Muscle of back (tissue), 13 donors: ENCODE results near the gene BMP8A. TPM values are rescaled to one million over a fixed set of nuclear protein-coding genes. Genes with fewer than 3 reads are reported as not detected.
"Not testable (repeated sequence)": the region's sequence is repeated elsewhere in the genome, so short reads cannot be mapped to it uniquely, and the experiment has no call there.

Experiments
- DNase-seq, 3 donors: peaks; one replicate each; pipeline versions ENCODE4 v3.0.0 to v3.0.0-alpha.2; 2013
- long read RNA-seq, 9 donors: transcript quantifications; one replicate each; lab custom pipeline, GENCODE V29; 2026
- polyA plus RNA-seq, 10 donors: library from polyadenylated mRNA; unstranded; fragments of 120-200 nt; gene quantifications; one replicate each; pipeline ENCODE4 v1.2.1, GENCODE V29; 2013; ENCODE audit not compliant: insufficient read length in 10 of 10

Gene BMP8A, protein sequence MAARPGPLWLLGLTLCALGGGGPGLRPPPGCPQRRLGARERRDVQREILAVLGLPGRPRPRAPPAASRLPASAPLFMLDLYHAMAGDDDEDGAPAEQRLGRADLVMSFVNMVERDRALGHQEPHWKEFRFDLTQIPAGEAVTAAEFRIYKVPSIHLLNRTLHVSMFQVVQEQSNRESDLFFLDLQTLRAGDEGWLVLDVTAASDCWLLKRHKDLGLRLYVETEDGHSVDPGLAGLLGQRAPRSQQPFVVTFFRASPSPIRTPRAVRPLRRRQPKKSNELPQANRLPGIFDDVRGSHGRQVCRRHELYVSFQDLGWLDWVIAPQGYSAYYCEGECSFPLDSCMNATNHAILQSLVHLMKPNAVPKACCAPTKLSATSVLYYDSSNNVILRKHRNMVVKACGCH
- polyA plus RNA-seq, result 1 to 10 TPM in 2 of 10 donors, under 1 TPM in 8; 0.29 to 1.2 (median 0.48) TPM
- long read RNA-seq, donor 1, result 0 reads
- long read RNA-seq, donor 2, result 0 reads
- long read RNA-seq, donor 3, result 0 reads
- long read RNA-seq, donor 4, result 0 reads
- long read RNA-seq, donor 5, result 0 reads
- long read RNA-seq, donor 6, result 0 reads
- long read RNA-seq, donor 7, result 0 reads
- long read RNA-seq, donor 8, result 0 reads
- long read RNA-seq, donor 9, result 0 reads

DNA sequence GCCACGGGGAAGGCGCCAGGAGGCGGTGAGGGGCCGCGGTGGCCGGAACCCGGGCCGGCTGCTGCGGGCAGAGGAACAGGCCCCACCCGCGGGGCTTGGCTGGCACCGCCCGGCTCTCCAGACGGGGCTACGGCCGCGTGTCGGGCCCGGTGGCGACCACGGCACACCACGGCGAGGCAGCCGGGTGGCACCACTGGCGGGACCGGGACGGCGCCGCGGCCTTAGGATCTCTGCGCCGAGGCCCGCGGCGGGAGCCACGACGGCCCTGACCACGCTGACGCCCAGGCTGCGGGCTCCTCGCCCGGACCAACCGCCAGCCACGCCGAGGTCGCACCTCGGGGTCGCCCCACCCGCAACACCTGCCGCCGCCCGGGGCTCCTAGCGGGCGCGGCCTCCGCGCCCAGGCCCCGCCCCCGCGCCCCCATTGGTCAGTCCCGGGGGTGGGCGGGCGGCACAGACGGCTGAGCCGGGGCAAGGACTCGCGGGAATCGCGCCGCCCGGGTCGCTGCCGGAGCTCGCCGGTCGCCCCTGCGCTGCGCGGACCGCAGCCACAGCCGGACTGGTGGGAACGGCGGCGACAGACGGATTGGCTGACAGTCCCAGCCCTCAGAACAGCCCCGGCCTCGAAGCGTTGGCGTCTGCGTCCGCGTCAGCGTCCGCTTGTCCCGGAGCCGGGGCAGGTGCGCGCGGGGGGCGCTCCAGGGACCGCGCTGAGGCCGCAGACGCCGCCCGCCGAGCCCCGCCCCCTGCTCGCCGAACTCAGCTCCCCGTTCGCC lies at the start of gene BMP8A:
BMP8A (plus strand) TSS at position 491 of the 776 bp plus-strand sequence. CDS start 356 bp downstream, outside the sequence.
- DNase-seq, result peak in 2 of 3 donors; percentile 36 to 70

DNA sequence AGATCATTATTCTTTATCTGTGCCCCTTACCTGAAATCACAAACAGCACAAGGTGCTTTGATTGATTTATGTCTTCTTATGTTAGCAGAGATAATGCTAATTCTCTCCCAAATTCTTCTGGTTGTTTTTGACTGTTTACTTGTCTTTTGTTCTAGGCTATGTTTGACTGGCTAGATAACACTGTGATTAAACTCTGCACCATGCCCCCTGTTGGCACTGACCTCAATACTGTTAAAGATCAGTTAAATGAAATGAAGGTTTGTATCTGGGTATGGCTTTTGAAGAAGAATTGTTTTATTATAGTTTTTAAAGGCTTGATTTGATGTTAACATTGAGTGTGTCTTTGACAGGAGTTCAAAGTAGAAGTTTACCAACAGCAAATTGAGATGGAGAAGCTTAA lies 49.6 kb upstream of the BMP8A start:
- DNase-seq, result no peak

DNA sequence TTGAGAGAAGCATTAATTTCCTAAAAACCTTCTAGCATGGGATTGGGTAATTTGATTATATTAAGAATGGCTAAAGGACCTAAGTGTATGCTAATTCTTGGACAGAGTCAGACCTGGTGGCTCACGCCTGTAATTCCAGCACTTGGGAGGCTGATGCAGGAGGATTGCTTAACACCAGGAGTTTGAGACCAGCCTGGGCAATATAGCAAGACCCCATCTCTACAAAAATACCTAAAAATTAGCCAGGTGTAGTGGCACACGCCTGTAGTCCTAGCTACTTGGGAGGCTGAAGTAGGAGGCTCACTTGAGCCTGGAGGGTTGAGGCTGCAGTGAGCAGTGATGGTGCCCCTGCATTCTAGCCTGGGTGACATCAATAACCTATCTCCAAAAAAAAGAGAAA lies 45.9 kb upstream of the BMP8A start:
- DNase-seq, result no peak

DNA sequence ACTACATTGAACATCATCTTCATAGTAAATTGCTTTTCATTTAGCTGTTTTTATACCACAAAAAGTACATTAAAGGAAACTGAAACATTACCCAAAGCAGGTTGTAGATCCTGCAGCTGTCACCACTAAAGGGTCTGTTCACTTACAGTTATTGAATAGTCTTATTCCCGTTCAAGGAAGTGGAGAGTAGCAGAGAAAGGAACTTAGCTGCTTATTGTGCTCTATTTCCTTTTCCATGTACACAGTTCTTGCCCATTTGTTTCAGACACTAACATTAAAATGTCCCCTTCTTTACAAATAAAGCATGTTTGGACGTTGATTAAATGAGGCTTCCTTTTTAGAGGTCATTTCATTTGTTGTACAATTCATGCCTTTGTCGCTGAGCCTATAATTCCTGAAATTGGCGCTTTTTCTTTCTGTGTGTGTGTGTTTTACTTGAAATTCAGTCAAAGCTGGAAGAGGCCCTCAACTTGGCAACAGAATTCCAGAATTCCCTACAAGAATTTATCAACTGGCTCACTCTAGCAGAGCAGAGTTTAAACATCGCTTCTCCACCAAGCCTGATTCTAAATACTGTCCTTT lies 44.4 kb upstream of the BMP8A start:
- DNase-seq, result no peak

DNA sequence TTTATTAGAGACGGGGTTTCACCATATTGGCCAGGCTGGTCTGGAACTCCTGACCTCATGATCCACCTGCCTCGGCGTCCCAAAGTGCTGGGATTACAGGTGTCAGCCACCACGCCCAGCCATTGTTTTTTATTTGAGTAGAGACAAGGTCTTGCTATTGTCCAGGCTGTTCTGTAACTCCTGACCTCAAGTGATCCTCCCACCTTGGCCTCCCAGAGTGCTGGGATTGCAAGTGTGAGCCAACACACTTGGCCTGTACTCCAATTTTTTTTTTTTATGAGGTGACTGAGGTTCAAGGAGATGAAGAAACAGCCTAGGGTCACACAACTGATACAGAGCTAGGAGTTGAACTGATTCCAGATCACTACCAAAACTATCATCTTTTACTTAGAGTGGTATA lies 41.4 kb upstream of the BMP8A start:
- not testable (repeated sequence) for DNase-seq

DNA sequence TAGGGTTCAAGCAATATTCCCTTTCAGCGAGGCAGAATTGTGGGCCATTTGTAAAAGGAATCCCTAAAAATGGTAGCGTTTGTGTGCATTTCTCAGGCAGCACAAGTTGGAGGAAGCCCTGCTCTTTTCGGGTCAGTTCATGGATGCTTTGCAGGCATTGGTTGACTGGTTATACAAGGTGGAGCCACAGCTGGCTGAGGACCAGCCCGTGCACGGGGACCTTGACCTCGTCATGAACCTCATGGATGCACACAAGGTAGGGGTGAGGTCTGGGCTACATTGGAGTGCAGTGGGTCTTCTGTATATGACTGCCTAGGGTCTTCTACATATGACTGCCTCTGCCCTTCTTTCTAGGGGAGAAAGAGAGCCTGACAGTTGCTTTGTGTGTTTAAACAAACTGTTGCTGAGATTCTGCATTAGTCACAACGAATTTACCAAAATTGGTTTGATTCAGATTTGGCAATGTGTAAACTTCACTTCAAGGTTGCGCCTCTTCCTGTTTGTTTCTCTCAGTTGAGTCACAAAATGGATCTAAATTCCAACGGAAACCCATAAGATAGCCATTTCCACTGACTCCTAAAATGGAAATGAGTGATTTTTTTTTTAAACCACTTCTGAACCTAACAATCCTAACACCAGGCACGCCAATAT lies 40.4 kb upstream of the BMP8A start:
- DNase-seq, result no peak

DNA sequence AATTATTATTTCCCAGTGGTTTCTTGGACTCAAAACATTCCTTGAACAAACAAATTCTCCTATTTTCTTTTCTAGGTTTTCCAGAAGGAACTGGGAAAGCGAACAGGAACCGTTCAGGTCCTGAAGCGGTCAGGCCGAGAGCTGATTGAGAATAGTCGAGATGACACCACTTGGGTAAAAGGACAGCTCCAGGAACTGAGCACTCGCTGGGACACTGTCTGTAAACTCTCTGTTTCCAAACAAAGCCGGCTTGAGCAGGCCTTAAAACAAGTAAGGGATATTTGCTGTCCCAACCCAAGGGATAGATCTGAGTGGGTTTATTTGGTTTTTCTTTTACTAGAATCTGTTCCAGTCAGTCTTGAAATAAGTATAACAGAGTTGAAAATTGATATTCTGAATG lies 39.4 kb upstream of the BMP8A start:
- DNase-seq, result no peak

DNA sequence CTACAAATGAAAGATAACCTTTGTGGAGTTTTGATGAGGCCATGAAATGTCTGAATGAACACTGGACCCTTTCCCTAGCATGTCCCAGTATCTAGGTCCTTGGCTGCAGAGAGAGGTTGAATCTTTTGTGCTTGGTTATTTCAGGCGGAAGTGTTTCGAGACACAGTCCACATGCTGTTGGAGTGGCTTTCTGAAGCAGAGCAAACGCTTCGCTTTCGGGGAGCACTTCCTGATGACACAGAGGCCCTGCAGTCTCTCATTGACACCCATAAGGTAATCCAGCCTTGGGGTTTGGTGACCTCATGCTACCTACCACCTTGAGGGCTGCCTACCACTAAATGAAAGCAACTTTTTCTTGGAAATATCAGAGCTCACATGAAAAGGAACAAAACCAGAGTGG lies 38.9 kb upstream of the BMP8A start:
- no peak for DNase-seq

DNA sequence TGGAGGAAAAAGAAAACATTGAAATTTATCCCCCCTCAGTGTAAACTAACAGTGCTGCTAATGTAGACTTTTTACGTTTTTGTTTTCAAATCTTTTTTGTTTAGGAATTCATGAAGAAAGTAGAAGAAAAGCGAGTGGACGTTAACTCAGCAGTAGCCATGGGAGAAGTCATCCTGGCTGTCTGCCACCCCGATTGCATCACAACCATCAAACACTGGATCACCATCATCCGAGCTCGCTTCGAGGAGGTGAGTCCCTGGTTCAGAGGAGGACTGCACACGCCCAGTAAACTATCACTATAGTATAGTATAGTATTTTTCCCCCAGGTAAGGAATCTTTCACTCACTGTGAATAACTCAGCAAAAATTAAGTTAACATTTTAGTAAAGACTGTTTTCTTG lies 37.8 kb upstream of the BMP8A start:
- DNase-seq, result no peak

DNA sequence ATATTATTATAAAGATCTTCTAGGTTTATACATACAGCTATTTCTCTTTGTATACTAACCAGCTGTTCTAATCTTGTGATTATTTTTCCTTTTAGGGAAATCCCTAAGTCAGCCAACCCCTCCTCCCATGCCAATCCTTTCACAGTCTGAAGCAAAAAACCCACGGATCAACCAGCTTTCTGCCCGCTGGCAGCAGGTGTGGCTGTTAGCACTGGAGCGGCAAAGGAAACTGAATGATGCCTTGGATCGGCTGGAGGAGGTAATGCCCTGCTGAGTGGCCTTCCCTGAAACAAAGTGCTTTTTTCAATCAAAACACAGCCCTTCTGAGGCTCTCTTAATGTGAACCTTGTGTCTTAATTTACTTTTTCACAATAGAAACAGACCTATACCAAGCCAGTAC lies 32.4 kb upstream of the BMP8A start:
- DNase-seq, result no peak

DNA sequence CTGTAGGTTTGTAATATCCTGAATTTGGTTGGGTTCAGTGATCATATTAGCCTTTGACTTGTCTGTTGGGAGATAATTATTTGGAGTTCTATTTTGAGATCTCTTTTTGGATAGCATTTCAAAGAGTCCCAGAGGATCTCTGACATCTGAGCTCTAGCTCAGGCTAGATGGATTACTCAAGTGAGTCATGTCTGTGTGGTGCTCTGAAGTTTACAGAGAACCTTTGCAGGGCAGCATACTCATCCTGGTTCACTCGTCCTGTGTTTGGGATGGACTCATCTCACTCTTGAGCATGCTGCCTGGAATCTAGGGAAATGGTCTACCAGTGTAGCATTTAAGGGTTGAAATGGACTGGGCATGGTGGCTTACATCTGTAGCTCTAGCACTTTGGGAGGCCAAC lies 29.4 kb upstream of the BMP8A start:
- DNase-seq, result no peak

DNA sequence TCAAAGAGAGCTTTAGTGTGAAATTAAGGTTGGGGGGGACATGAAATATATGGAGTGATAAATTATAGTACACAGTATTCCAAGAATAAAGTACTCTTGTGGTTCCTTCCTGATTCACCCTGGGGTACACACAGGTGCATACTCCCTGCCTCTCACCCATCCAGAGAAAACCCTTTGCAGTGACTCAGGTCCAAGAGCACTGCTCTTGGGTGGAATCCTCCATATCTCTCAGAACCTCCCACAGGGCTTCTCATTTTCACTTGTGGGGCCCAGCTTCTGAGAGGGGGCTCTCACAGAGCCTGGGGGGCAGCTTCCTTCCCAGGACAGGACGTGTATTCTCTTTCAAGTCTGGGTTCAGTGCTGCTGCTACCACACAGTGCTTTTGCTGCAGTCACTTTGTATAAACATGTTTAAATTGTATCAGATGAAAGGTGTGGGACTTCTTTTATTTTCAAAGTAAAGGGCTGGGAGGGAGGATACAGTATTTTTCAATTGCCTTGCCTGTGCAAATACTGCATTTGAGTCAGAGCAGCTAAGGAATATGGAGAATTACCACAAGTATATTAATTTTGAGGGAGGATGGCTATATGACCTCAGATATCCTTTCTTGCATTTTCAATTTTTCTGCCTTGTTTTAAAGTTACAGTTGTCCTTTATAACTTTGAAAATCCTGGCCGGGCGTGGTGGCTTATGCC lies 24.9 kb upstream of the BMP8A start:
- no peak for DNase-seq

DNA sequence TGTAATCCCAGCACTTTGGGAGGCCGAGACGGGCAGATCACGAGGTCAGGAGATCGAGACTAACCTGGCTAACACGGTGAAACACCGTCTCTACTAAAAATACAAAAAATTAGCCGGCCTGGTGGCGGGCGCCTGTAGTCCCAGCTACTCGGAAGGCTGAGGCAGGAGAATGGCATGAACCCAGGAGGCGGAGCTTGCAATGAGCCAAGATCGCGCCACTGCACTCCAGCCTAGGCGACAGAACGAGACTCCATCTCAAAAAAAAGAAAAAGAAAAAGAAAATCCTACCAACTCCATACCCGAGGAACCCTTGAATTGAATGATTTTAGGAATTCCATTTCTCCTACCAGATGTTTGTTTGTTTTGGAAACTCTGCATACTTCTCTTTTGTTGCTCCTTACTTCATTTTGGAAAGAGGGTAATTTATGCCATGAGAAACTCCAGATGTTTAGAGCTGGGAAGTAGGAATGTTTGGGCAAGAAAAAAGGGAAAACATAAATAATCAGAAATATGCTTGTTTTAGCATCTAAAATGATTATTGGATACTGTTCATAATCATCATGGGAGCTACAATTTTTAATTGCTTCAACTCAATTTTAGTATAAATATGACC lies 24.2 kb upstream of the BMP8A start:
- peak in 1 of 3 donors; percentile 36 for DNase-seq

DNA sequence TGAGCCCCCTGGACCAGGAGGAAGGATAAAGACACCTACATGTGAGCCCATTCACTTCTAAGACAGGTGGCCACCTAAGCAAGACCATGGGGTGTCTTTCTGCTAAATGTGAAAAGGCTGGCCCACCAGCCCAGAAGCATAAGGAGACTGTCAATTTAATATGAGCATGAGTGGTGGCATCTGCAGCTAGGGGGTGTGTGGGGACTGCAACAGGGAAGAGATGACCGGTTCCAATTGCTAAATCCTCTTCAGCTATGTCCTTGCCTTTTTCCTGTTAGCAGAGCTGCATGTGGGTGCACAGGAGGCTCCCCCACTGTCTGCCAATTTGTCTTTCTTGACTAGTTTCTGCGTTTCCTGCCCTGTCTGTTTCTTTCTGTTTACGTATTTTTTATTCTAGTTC lies 22.3 kb upstream of the BMP8A start:
- DNase-seq, result no peak

DNA sequence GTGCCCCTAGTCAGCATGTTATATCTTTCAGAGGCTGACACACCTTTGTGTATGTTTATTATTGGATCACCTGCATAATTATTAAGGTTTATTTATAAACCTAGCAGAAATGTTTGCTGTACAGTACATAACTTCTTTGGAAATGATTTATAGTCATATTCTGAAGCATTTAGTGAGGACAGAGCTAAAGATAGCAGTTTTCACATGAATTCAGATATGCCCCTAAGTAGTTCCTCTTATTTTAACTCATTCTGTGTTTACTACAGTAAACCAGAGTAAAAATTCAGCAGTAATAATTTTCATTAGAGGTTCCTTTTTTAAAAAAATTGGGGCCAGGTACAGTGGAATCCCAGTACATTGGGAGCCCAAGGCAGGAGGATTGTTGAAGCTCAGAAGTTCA lies 21.4 kb upstream of the BMP8A start:
- DNase-seq, result no peak

DNA sequence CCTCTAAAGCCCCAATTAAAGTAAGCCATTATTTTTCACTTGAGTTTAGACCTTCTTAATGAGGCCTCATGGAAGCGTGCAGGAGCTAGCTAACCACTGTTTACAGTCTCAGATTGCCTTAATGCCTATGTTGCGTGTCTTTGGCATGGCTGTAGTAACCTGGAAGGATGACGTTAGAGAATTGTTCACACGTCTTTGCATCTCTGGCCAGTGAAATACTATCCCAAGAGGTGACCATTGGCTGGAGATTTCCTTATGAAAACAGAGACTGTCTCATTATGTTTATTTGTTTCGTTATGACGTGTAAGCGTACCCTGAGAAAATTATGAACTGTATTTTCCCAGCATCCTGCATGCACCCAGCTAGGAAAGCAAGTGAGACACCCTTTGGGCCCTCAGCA lies 18.6 kb upstream of the BMP8A start:
- DNase-seq, result no peak

DNA sequence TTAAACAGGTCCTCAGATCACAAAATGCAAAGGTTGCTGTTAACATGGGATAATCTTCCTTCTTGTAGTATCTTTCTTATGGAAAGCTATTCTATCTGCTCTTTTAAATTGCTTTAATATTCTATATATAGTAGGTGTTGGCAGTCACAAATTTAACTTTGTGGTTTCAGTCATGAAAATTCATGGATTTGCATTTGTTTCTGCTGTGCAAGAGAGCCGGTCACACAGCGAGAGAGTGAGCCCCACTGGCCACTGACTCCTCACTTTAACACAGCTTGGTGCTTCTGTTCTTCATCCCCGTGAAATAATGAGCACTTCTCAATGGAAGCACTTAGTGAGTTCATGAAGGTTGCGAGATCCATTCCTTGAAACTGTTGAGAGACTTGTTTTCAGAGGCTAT lies 18.1 kb upstream of the BMP8A start:
- DNase-seq, result no peak

DNA sequence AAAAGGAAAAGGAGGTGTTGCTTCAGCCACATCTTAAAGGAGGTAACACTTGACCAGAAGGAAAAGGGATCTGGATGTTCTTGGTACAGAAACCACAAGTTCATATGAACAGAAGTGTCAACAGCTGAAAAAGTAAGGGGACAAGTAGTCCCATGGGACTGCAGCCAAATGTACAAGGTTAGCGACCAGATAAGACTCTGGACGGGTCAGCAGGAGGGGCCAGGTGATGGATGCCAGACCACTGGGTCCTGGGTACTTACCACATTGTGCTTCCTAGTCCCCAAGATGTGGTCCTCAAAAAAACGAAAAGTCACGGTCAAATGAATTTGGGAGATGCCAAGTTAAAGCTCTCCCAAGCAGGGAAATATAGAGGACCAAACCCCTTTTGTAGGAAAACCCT lies 16.6 kb upstream of the BMP8A start:
- no peak for DNase-seq

DNA sequence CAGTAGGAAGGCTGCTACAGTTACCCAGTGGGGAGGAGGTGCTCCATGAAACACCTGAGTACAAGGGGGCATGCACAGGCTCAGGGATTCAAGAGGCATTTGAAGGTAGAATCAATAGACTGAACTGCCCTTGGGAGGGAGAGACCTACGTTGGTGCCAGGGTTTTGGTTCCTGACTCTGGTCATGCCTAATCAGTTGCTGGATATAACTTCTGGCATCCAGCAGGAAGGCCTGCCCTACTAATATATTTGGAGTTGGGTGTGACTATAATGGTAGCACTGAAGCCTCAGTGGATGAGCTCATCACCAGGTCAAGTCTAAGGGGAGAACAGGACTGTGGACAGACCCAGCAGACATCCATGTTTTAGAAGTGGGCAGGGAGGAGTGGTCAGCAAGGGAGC lies 15.9 kb upstream of the BMP8A start:
- not testable (repeated sequence) for DNase-seq

DNA sequence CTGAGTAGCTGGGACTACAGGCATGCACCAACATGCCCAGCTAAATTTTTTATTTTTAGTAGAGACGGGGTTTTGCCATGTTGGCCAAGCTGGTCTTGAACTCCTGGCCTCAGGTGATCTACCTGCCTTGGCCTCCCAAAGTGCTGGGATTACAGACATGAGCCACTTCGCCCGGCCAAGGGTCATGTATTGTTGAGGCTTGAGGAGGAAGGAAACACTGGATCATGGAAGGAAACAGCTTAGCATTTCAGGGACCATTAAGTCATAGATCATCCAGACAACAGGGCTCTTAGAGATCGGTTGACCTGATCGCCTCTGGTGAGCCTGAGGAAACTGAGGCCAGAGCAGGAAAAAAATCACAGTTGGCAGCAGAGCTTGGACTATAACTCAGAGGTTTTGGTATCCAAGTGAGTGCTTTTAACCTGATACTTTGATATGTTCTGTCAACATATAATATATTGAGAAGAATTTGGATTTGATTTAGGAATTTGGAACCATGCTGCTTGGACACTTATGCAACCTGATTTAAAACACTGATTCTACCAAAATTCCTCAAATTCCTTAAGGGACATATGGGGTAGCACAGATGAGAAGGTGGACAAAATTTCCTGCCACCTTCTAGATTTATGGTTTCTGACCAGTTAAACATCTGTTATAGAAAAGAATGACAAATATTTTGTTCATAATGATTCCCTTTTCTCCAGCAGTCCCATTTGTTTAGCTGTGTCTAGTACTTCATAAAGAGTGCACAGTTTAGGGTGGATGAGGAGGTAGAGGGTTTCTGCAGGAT lies 13.1 kb upstream of the BMP8A start:
- DNase-seq, result no peak
